Measurements from ENCODE around the gene GMCL2.
"Not testable (repeated sequence)": the region's sequence is repeated elsewhere in the genome, so short reads cannot be mapped to it uniquely, and the experiment has no call there.

GMCL2 gene

DNA sequence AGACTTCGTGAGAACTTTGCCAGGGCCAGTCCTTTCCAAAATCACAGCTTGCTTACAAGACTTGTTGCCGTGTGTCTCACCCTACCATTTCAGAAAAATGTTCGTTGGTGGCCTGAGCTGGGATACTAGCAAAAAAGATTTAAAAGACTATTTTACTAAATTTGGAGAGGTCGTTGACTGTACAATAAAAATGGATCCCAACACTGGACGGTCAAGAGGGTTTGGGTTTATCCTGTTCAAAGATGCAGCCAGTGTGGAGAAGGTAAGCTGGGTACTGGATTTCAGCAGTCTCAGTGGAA is 18.5 kb upstream of the GMCL2 start:
- H3K36me3 ChIP-seq (ENCODE audit: control insufficient read depth, insufficient read depth, low read length) = peaks cover 54% of the 10 kb centered on the region
- peak overlapping the region; percentile 82 for H3K27ac ChIP-seq (ENCODE audit: low read depth, low read length)
- peak overlapping the region; percentile 99 for H3K9ac ChIP-seq (ENCODE audit: low read depth, low read length)
- peaks cover 4% of the 10 kb centered on the region; the same call in 1 of the 2 replicates for H3K27me3 ChIP-seq (ENCODE audit: control insufficient read depth, insufficient read depth, low read length)
- peak overlapping the region; percentile 100 for H3K4me3 ChIP-seq (ENCODE audit: low read depth, low read length)
- no peaks in the 10 kb centered on the region for H3K9me3 ChIP-seq (ENCODE audit: control insufficient read depth, insufficient read depth, low read length)
- H3K4me1 ChIP-seq (ENCODE audit: control insufficient read depth, insufficient read depth, low read length) = peaks cover 10% of the 10 kb centered on the region; the same call in 1 of the 2 replicates

DNA sequence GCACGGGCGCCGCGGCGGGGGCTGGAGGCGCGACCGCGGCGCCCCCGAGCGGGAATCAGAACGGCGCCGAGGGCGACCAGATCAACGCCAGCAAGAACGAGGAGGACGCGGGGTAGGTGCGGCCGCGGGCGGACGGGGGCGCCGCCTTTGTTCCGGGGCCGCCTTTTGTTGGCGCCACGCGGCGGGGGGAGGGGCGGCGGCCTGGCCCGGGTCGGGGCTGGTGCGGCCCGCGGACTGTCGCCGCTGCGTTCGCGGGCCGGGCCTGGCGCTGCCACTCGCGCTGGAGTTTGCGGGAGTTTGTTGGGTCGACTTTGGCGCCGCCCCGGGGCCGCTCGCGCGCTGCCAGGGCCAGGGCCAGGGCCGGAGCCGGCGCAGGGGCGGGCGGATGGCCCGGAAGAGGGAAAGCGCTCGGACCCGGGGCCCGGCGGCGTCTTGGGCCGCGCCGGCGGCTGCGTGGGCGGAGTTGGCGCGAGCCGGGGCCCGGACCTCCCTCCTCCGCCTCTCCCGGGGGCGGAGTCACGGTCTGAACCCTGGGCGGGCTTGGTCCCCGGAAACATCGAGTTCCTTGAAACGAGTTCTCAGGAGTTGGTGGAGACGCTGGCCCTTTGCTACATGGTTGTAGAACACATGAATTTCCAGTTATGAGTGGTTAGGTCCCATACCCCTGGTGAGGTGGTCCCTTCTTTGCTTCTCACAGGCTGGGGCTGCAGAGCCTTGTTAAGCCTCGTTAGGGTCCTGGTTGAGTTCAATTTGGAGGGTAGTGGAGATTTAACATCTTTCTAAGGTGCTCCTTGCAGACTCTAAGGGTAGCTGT is 18.0 kb upstream of the GMCL2 start:
- peaks cover 4% of the 10 kb centered on the region; the same call in 1 of the 2 replicates for H3K27me3 ChIP-seq (ENCODE audit: control insufficient read depth, insufficient read depth, low read length)
- H3K9ac ChIP-seq (ENCODE audit: low read depth, low read length) = peak overlapping the region; percentile 99
- H3K27ac ChIP-seq (ENCODE audit: low read depth, low read length) = peak overlapping the region; percentile 82
- H3K4me1 ChIP-seq (ENCODE audit: control insufficient read depth, insufficient read depth, low read length) = peaks cover 10% of the 10 kb centered on the region; the same call in 1 of the 2 replicates
- no peaks in the 10 kb centered on the region for H3K9me3 ChIP-seq (ENCODE audit: control insufficient read depth, insufficient read depth, low read length)
- peaks cover 48% of the 10 kb centered on the region for H3K36me3 ChIP-seq (ENCODE audit: control insufficient read depth, insufficient read depth, low read length)
- H3K4me3 ChIP-seq (ENCODE audit: low read depth, low read length) = peak overlapping the region; percentile 100

DNA sequence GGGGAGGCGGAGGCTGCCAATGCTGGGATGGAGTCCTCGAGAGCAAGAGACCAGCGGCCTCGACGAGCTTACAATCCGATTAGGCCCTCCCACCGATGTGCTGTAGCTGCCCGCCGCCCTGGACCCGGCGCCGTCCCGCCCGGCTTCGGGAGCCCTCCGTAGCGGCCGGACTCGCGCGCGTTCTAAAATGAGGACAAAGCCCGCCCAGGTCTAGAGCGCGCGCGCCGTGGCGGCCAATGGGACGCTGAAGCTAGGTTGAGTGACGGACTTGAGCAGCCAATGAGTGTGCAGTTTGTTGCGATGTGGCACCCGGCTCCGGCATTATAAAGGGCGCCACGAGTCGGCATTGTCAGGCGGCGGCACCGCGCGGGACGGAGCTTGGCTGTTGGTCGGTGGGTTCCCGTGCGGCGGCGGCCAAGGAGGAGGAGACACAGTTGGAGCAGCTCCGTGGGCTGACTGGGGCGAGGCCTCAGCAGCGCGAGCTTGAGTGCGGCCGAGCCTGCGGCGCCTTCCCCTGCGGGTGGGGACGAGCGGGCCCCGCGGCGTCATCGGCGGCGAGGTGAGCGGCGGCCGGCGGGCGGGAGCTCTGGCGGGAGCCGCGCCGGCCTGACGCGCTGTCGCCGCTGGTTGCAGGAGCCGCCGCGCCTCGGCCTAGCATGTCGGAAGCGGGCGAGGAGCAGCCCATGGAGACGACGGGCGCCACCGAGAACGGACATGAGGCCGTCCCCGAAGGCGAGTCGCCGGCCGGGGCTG is 17.2 kb upstream of the GMCL2 start, which contains the start of gene HNRNPAB:
Gene HNRNPAB (plus strand): TSS at position 352 of the 753 bp plus-strand sequence. CDS start 305 bp downstream, at position 657.
- Histone ChIP-seq H3K9ac (ENCODE audit: low read depth, low read length) (peak within 1 kb of the TSS; percentile 99), H3K27me3 (ENCODE audit: control insufficient read depth, insufficient read depth, low read length) (peaks cover 4% of the 10 kb centered on the region; the same call in 1 of the 2 replicates), H3K4me1 (ENCODE audit: control insufficient read depth, insufficient read depth, low read length) (peaks cover 10% of the 10 kb centered on the region; the same call in 1 of the 2 replicates), H3K27ac (ENCODE audit: low read depth, low read length) (peak within 1 kb of the TSS; percentile 82), H3K9me3 (ENCODE audit: control insufficient read depth, insufficient read depth, low read length) (no peaks in the 10 kb centered on the region), H3K4me3 (ENCODE audit: low read depth, low read length) (peak within 1 kb of the TSS; percentile 100), H3K36me3 (ENCODE audit: control insufficient read depth, insufficient read depth, low read length) (peaks cover 41% of the 10 kb centered on the region)

DNA sequence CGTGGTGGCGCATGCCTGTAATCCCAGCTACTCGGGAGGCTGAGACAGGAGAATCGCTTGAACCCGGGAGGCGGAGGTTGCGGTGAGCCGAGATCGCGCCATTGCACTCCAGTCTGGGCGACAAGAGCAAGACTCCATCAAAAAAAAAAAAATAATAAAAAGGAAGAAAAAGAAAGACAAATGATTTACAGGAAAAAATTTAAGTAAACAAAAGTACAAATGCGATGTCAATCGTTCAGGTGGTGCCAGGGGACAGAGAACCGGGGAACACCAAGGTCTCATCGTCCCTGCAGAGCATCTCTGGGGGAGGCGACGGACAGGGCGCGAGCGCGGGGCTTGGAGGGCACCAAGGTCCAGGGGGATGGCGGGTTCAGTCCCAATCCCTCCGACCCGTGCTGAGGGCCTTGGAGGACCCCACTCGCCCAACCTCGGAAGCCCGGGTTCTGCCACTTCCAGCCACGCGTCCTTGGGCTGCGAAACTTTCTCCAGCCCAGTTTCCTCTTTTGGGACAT is 16.6 kb upstream of the GMCL2 start:
- Histone ChIP-seq H3K4me3 (ENCODE audit: low read depth, low read length) (peak overlapping the region; percentile 100), H3K27ac (ENCODE audit: low read depth, low read length) (peak overlapping the region; percentile 75), H3K27me3 (ENCODE audit: control insufficient read depth, insufficient read depth, low read length) (peaks cover 4% of the 10 kb centered on the region; the same call in 1 of the 2 replicates), H3K9ac (ENCODE audit: low read depth, low read length) (peak overlapping the region; percentile 68), H3K36me3 (ENCODE audit: control insufficient read depth, insufficient read depth, low read length) (peaks cover 34% of the 10 kb centered on the region), H3K4me1 (ENCODE audit: control insufficient read depth, insufficient read depth, low read length) (peaks cover 10% of the 10 kb centered on the region; the same call in 1 of the 2 replicates), H3K9me3 (ENCODE audit: control insufficient read depth, insufficient read depth, low read length) (no peaks in the 10 kb centered on the region)

DNA sequence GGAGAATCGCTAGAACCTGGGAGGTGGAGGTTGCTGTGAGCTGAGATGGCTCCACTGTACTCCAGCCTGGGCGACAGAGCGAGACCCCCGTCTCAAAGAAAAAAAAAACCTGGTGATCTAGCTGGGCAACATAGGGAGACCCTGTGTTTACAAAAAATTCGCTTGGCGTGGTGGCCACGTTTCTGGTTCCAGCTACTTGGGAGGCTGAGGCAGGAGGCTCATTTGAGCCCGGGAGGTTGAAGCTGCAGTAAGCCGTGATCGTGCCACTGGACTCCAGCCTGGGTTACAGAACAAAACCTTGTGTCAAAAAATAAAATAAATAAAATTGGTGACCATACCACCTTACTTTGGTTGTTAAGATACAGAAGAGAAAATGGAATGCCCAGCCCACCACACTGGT is 15.4 kb upstream of the GMCL2 start:
- H3K27me3 ChIP-seq (ENCODE audit: control insufficient read depth, insufficient read depth, low read length) = peaks cover 4% of the 10 kb centered on the region; the same call in 1 of the 2 replicates
- H3K4me1 ChIP-seq (ENCODE audit: control insufficient read depth, insufficient read depth, low read length) = peaks cover 10% of the 10 kb centered on the region; the same call in 1 of the 2 replicates
- H3K27ac ChIP-seq (ENCODE audit: low read depth, low read length) = no peak overlapping the region
- H3K9me3 ChIP-seq (ENCODE audit: control insufficient read depth, insufficient read depth, low read length) = no peaks in the 10 kb centered on the region
- H3K36me3 ChIP-seq (ENCODE audit: control insufficient read depth, insufficient read depth, low read length) = peaks cover 22% of the 10 kb centered on the region
- no peak overlapping the region for H3K4me3 ChIP-seq (ENCODE audit: low read depth, low read length)
- no peak overlapping the region for H3K9ac ChIP-seq (ENCODE audit: low read depth, low read length)

DNA sequence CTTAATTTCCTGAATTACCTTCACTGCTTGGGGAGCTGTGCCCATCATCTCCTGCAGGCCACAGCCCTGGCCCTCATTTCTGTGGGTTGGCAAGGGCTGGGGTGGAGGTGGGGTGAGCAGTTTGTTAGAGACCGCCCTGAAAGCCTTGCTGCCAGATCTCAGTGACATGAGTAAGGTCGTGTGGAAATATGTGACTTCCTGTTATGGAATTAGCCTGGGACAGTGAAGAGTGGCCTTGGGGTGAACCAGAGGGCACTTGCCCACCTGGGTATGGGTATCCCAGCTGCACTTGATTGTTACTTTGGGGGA is 14.7 kb upstream of the GMCL2 start:
- Histone ChIP-seq H3K36me3 (ENCODE audit: control insufficient read depth, insufficient read depth, low read length) (peaks cover 16% of the 10 kb centered on the region), H3K4me3 (ENCODE audit: low read depth, low read length) (no peak overlapping the region), H3K9ac (ENCODE audit: low read depth, low read length) (no peak overlapping the region), H3K27me3 (ENCODE audit: control insufficient read depth, insufficient read depth, low read length) (peaks cover 4% of the 10 kb centered on the region; the same call in 1 of the 2 replicates), H3K27ac (ENCODE audit: low read depth, low read length) (no peak overlapping the region), H3K4me1 (ENCODE audit: control insufficient read depth, insufficient read depth, low read length) (peaks cover 10% of the 10 kb centered on the region; the same call in 1 of the 2 replicates), H3K9me3 (ENCODE audit: control insufficient read depth, insufficient read depth, low read length) (no peaks in the 10 kb centered on the region)

DNA sequence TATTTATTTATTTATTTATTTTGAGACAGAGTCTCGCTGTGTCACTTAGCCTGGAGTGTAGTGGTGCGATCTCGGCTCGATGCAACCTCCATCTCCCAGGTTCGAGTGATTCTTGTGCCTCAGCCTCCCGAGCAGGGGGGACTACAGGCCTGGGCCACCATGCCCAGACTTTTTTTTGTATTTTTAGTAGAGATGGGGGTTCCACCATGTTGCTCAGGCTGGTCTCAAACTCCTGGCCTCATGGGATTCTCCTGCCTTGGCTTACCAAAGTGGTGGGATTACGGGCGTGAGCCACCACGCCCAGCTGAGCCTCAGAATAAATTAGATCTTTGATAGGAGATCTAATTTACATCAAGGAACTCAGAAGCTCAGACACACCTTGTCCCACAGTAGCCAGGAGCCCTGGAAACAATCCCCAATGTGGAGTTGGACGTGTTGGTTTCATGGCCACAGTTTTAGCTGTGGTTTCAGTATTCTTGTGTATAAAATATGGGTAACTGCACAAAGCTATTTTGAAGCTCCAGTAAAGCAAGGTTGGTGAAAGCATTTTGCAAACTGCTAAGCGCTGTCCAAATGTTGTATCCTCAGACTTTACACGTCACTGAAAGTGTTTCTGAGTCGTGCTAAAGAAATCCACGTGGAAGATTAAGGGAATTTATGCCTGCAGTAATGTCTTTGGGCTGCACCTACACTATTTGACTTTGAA is 14.2 kb upstream of the GMCL2 start:
- Histone ChIP-seq H3K27ac (ENCODE audit: low read depth, low read length) (no peak overlapping the region), H3K4me1 (ENCODE audit: control insufficient read depth, insufficient read depth, low read length) (peaks cover 7% of the 10 kb centered on the region; the same call in 1 of the 2 replicates), H3K9ac (ENCODE audit: low read depth, low read length) (no peak overlapping the region), H3K36me3 (ENCODE audit: control insufficient read depth, insufficient read depth, low read length) (peaks cover 11% of the 10 kb centered on the region), H3K9me3 (ENCODE audit: control insufficient read depth, insufficient read depth, low read length) (no peaks in the 10 kb centered on the region), H3K27me3 (ENCODE audit: control insufficient read depth, insufficient read depth, low read length) (peaks cover 4% of the 10 kb centered on the region; the same call in 1 of the 2 replicates), H3K4me3 (ENCODE audit: low read depth, low read length) (no peak overlapping the region)

DNA sequence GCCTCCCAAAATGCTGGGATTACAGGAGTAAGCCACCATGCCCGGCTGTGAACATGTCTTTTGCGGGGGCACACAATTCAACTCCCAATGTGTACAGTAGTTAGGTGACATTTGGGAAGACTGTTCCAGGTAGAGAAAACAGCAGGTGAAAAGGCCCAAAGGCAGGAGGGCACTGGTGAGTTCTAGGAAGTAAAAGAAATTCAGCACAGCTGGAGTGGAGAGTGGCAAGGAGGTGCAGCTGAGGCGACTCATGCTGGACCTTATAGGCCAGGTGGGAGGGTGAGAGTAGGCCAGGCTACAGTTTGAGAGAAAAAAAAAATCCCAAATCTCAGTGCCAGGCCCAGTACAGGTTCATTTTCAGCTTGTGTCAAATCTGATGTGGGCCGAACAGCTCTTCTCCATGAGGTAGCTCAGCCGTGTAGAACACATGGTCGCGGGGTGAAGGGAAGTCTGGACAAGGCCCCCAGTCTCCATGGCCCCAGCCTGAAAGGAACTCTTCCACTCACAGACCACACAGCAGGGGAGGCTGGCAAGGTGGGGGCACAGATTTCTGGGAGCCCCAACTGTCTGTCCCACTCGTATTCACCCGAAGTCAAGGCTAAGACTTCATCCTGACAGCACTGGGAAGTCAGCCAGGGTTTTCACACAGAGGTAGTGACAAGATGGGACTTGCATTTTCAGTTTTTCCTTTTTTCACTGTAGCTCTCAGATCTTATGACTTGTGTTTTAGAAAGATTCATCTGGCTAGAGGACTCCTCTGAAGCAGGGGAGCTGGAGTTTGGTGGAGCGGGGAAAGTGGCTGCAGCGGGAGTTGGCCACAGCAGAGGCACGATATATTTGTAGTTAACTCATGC is 12.6 kb upstream of the GMCL2 start:
- Histone ChIP-seq H3K9ac (ENCODE audit: low read depth, low read length) (no peak overlapping the region), H3K4me1 (ENCODE audit: control insufficient read depth, insufficient read depth, low read length) (no peaks in the 10 kb centered on the region), H3K27me3 (ENCODE audit: control insufficient read depth, insufficient read depth, low read length) (peaks cover 4% of the 10 kb centered on the region; the same call in 1 of the 2 replicates), H3K36me3 (ENCODE audit: control insufficient read depth, insufficient read depth, low read length) (no peaks in the 10 kb centered on the region), H3K27ac (ENCODE audit: low read depth, low read length) (no peak overlapping the region), H3K9me3 (ENCODE audit: control insufficient read depth, insufficient read depth, low read length) (no peaks in the 10 kb centered on the region), H3K4me3 (ENCODE audit: low read depth, low read length) (no peak overlapping the region)

DNA sequence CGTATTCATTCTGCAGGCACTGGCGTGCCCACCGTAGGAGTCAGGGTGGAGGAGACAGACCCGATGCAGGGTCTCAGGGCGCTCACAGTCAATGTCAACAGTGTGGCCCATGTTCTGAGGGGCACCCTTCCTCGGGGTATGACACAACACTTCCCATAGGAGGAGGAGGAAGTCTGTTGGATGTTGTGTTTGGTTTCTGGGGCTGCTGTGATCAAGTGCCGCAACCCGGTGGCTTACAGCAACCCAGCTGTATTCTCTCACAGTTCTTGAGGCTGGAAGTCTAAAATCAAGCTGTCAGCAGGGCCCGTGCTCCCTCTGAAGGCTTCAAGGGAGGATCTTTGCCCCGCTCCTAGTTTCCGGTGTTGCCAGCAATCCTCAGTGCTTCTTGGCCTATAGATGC is 11.5 kb upstream of the GMCL2 start:
- Histone ChIP-seq H3K4me3 (ENCODE audit: low read depth, low read length) (no peak overlapping the region), H3K4me1 (ENCODE audit: control insufficient read depth, insufficient read depth, low read length) (peaks cover 5% of the 10 kb centered on the region), H3K27me3 (ENCODE audit: control insufficient read depth, insufficient read depth, low read length) (peaks cover 4% of the 10 kb centered on the region; the same call in 1 of the 2 replicates), H3K27ac (ENCODE audit: low read depth, low read length) (no peak overlapping the region), H3K9ac (ENCODE audit: low read depth, low read length) (no peak overlapping the region), H3K36me3 (ENCODE audit: control insufficient read depth, insufficient read depth, low read length) (no peaks in the 10 kb centered on the region), H3K9me3 (ENCODE audit: control insufficient read depth, insufficient read depth, low read length) (no peaks in the 10 kb centered on the region)

DNA sequence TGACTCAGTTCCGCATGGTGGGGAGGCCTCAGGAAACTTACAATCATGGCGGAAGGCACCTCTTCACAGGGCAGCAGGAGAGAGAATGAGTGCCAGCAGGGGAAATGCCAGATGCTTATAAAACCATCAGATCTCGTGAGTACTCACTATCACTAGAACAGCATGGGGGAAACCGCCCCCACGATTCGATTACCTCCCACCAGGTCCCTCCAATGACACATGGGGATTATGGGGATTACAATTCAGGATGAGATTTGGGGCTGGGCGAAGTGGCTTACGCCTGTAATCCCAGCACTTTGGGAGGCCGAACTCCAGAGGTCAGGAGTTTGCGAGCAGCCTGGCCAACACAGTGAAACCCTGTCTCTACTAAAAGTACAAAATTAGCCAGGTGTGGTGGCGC is 11.0 kb upstream of the GMCL2 start:
- H3K9me3 ChIP-seq (ENCODE audit: control insufficient read depth, insufficient read depth, low read length); H3K27me3 ChIP-seq (ENCODE audit: control insufficient read depth, insufficient read depth, low read length); H3K4me1 ChIP-seq (ENCODE audit: control insufficient read depth, insufficient read depth, low read length); H3K27ac ChIP-seq (ENCODE audit: low read depth, low read length); H3K4me3 ChIP-seq (ENCODE audit: low read depth, low read length); H3K36me3 ChIP-seq (ENCODE audit: control insufficient read depth, insufficient read depth, low read length); H3K9ac ChIP-seq (ENCODE audit: low read depth, low read length): not testable (repeated sequence)

Measured in HUES48 (cell line).